GM12875 (cell line): ENCODE data around the gene CKAP2.
"Not testable (repeated sequence)": the region's sequence is repeated elsewhere in the genome, so short reads cannot be mapped to it uniquely, and the experiment has no call there.

ENCODE experiments used
- H3K4me3 ChIP-seq: one replicate; pipeline ENCODE4 v1.5.1; 2011; ENCODE audit warnings: low read depth, low read length, control low read depth
- TF ChIP-seq, protein P1 (sequence below): IDR thresholded peaks from 2 replicates; pipeline ENCODE4 v1.5.1; 2011; ENCODE audit warnings: low read depth, mild to moderate bottlenecking, control low read depth, inconsistent platforms, low read length, moderate library complexity, borderline replicate concordance; ENCODE audit not compliant: insufficient read depth

CKAP2 gene

DNA sequence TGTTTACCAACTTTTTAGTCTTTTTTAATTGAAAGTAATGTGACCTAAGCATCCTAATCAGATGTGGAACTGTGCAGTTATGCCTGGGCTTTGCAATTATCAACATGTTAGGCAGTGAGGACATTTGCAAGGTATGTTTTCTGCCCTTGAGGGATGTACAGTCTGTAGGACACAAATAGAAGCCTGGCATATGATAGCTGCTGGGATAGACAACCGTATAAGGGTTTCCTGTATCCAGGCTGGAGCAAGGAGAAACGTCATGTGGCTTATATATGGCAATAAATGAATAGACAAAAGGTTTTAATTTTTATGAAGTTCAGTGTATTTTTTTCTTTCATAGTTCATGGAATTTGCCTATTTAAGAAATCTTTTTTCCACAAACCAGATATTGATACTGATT is 2.8 kb upstream of the CKAP2 start:
- TF ChIP-seq, protein P1, sequence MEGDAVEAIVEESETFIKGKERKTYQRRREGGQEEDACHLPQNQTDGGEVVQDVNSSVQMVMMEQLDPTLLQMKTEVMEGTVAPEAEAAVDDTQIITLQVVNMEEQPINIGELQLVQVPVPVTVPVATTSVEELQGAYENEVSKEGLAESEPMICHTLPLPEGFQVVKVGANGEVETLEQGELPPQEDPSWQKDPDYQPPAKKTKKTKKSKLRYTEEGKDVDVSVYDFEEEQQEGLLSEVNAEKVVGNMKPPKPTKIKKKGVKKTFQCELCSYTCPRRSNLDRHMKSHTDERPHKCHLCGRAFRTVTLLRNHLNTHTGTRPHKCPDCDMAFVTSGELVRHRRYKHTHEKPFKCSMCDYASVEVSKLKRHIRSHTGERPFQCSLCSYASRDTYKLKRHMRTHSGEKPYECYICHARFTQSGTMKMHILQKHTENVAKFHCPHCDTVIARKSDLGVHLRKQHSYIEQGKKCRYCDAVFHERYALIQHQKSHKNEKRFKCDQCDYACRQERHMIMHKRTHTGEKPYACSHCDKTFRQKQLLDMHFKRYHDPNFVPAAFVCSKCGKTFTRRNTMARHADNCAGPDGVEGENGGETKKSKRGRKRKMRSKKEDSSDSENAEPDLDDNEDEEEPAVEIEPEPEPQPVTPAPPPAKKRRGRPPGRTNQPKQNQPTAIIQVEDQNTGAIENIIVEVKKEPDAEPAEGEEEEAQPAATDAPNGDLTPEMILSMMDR: no peak
- H3K4me3 ChIP-seq: no peak overlapping the region

DNA sequence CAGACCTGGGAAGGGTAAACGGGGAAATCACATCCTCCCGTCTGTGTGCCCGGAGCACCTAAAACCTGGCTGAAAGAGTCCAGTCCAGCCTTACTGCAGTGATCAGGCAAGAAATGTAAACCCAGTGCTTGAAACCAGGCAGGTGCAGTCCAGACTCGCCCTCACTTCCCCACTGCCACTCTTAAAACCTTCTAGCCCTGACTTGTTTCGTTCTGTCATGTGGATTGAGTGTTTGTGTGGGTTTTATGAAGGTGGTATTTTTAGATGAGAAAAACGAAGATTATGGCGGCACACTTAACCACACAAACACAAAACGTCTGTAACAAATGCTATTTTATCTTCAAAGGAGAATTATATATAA is 839 bp upstream of the CKAP2 start:
- TF ChIP-seq, protein P1: no peak
- H3K4me3 ChIP-seq: peak overlapping the region; percentile 83

DNA sequence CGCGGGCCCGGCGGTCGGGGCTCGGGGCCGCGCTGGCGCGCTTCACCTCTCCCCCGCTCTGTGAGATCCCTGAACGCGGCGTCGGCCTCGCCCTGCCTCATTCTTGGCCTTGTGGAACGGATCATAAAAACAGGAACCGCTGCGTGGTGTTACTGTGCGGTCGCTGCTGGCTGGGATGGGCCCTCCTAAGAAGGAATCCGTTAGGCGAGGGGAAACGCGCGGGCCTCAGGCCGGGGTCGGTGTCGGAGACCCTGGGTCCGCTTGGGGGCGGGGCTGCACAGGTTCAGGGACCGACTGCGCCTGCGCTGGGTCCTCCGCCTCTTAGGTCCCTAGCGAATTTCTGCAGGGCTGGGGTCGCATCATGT is 381 bp downstream of the CKAP2 start:
- TF ChIP-seq, protein P1: no peak
- H3K4me3 ChIP-seq: peak overlapping the region; percentile 83

DNA sequence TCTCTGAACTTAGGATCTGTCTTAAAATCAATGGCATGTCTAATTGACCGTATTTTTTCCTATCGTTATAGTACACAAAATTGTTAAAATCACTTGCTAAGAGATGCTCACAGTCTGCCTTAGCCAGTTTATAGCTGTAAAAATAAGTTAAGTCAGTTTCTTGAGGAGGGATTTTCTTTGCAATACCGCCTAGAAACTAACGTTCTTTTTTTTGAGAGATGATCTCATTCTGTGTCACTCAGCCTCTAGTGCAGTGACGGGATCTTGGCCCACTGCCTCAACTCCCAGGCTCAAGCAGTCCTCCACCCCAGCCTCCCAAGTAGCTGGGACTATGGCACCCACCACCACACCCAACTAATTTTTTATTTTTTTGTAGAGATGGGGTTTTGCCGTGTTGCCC is 4.4 kb downstream of the CKAP2 start:
- H3K4me3 ChIP-seq: no peak overlapping the region
- TF ChIP-seq, protein P1: no peak

DNA sequence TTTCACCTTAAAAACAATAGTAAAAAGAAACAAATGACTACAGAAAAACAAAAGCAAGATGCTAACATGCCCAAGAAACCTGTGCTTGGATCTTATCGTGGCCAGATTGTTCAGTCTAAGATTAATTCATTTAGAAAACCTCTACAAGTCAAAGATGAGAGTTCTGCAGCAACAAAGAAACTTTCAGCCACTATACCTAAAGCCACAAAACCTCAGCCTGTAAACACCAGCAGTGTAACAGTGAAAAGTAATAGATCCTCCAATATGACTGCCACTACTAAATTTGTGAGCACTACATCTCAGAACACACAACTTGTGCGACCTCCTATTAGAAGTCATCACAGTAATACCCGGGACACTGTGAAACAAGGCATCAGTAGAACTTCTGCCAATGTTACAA is 6.0 kb downstream of the CKAP2 start:
- TF ChIP-seq, protein P1: no peak
- H3K4me3 ChIP-seq: no peak overlapping the region

DNA sequence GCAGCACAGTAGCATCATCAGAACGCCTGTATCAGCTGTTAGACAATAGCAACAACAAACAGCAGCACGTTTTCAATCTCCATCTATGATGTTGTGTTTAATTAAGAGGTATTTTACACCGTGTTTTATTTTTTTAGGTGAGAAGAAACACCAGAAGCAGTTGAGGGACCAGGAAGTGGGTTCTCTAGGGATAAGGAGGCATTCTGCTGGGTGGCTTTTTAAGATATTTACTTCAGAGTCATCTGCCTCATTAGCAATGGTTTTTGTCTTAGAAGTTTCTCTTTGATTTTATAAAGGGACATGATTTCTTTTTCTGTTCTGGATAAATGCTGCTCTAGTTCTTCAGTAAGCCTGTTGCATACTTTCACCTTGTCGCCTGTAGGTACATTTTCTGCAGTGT is 8.2 kb downstream of the CKAP2 start:
- TF ChIP-seq, protein P1: no peak
- H3K4me3 ChIP-seq: no peak overlapping the region

DNA sequence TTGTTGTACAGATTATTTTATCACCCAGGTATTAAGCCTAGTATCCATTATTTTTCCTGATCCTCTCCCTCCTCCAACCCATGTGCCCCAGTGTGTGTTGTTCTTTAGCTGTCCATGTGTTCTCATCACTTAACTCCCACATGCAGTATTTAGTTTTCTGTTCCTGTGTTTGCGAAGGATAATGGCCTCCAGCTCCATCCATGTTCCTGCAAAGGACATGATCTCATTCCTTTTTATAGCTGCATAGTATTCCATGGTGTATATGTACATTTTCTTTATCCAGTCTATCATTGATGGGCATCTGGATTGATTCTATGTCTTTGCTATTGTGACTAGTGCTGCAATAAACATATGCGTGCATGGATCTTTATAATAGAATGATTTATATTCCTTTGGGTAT is 13.2 kb downstream of the CKAP2 start:
- not testable (repeated sequence) for H3K4me3 ChIP-seq

DNA sequence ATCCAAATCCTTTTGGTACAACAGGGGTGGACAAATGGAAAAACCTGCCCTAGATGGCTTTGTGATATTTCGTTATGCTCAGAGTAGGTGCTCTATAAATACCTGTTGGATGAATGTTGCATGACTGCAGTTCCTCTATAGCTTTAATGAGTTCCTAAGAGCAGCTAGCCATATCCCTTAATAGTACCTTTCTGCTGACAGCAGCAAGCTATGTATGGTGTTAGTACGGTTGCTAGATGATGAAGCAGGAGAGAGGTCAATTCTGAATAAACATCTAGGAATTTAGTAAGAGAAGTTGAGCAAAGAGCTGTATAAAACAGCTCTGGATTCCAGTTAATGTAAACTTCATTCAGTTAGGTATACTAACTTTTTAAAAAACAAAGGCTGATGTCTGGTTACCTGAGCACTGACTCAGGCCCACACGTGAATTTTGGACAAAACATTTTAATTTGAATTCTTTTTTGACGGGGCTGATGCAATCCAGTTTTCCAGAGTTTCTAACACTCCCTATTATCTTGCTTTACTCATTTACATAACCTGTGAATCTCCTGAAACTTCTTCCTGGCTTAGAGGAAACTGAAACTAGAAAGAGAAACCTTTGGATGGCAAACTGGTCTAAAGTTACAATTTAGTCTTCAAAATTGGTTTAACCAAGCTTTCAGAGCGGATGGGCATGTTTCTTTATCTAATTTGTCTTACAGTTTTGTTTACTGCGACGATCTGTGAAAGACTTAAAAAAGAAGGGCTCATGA is 25.6 kb downstream of the CKAP2 start:
- H3K4me3 ChIP-seq: not testable (repeated sequence)

DNA sequence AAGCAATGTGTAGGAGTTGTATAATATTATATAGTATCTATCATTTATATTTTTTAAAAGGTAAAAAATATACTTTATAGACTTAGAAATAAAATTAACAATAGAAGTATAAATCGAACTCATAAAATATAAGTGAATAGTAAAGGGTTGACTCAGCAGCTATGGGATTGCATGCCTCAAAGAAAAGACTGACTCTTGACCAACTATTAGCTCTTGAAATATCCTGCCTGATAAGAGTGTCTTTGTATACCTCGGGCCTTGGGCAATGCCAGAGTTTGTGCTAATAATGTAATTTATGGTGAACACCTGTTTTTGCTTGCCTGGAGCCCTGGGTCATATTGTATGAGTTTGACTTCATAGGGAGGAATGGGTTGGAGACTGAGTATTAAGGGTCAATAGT is 31.8 kb downstream of the CKAP2 start:
- H3K4me3 ChIP-seq: not testable (repeated sequence)

DNA sequence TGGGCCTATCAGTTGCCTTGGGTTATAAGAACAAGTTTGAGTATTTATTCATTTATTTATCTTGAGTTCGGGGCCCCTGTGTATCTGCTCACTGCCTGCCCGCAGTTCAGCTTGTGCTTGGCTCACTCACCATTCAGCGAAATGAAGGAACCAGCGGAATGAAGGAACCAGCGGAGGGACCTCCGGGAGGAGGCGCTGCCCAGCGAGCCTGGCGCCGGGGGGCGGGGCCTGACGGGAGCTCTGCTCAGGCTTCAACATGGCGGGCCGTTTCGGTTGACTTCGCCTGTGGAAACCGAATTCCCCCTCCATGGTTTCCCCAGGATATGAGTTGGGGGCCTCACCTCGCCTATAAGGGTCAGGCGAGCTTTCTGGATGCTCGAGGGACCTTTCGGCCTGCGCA is 33.5 kb downstream of the CKAP2 start:
- H3K4me3 ChIP-seq: not testable (repeated sequence)

DNA sequence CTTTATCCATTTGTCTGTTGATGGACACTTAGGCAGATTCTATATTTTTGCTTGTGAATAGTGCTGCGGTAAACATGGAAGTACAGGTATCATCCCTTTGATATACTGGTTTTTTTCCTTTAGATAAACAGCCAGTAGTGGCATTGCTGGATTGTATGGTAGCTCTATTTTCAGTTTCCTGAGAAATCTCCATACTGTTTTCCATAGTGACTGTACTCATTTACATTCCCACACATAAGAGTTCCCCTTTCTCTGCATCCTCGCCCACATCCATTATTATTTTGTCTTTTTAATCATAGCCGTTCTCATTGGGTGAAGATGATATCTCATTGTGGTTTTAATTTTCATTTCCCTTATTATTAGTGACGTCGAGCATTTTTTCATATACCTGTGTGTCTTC is 35.7 kb downstream of the CKAP2 start:
- H3K4me3 ChIP-seq: not testable (repeated sequence)

DNA sequence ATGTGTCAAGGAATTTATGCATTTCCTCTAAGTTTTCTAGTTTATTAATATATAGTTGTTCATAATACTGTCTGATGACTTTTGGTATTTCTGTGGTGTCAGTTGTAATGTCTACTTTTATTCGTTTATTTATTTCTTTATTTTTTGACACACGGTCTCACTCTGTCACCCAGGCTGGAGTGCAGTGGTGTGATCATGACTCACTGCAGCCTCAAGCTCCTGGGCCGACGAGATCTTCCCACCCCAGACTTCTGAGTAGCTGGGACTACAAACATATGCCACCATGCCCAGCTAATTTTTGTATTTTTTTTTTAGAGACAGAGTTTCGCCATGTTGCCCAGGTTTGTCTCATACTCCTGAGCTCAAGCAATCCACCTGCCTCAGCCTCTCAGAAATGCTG is 39.0 kb downstream of the CKAP2 start:
- not testable (repeated sequence) for H3K4me3 ChIP-seq

DNA sequence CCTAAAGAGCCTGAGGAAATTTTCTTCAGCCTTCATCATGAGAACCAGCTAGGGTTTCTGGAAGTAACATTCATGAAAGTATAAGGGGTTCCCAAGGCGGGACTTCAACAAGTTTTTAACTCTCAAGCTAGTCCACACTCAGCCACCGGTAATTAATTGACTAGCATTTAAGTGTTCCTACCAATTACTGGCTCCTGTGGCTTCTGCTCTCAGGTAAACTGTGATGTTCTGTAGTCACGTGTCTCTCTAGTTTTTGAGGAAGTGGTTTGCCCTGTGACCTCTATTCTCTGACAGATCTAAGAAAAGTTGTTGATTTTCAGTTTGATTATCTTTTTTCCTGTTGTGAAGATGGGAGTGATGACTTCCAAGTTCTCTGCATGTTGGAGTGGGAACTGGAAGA is 42.7 kb downstream of the CKAP2 start:
- H3K4me3 ChIP-seq: not testable (repeated sequence)
